Kidney (tissue), 14 donors: ENCODE results near the gene ANTXRL. TPM values are rescaled to one million over a fixed set of nuclear protein-coding genes. Genes with fewer than 3 reads are reported as not detected.
"Not testable (repeated sequence)": the region's sequence is repeated elsewhere in the genome, so short reads cannot be mapped to it uniquely, and the experiment has no call there.

Source experiments
- DNase-seq, 5 donors: peaks; one replicate each; pipeline ENCODE4 v3.0.0-alpha.2; 2013 to 2020
- FAIRE-seq: peaks from 2 replicates; lab custom pipeline; 2012; peaks lifted over from hg19 to GRCh38; lab: Jason Lieb, UNC
- H3K27ac ChIP-seq, 2 donors: one replicate each; pipeline ENCODE4 v1.7.0; 2013; ENCODE audit warnings: low read depth in 2 of 2, low read length in 2 of 2, inconsistent platforms in 1 of 2
- H3K27me3 ChIP-seq: one replicate; pipeline ENCODE4 v1.7.1; 2013; ENCODE audit warnings: low read length, inconsistent platforms; ENCODE audit not compliant: control insufficient read depth, insufficient read depth
- H3K36me3 ChIP-seq, 3 donors: one replicate each; pipeline versions ENCODE4 v1.7.0 to v1.7.1; 2013; ENCODE audit warnings: low read length in 3 of 3, control low read depth in 1 of 3, inconsistent platforms in 1 of 3; ENCODE audit not compliant: insufficient read depth in 3 of 3, control insufficient read depth in 2 of 3
- H3K4me1 ChIP-seq, 3 donors: one replicate each; pipeline versions ENCODE4 v1.7.0 to v1.7.1; 2013; ENCODE audit warnings: low read length in 3 of 3, inconsistent platforms in 1 of 3, low read depth in 1 of 3; ENCODE audit not compliant: control insufficient read depth in 2 of 3, insufficient read depth in 2 of 3
- H3K4me3 ChIP-seq, 3 donors: one replicate each; pipeline versions ENCODE4 v1.7.0 to v1.8.1; 2013; ENCODE audit warnings: low read length in 3 of 3, control low read depth in 1 of 3, inconsistent platforms in 1 of 3
- H3K9ac ChIP-seq, 3 donors: one replicate each; pipeline versions ENCODE4 v1.7.0 to v1.7.1; 2013; ENCODE audit warnings: low read length in 3 of 3, control low read depth in 1 of 3, inconsistent platforms in 1 of 3
- H3K9me3 ChIP-seq, 3 donors: one replicate each; pipeline versions ENCODE4 v1.7.0 to v1.7.1; 2013; ENCODE audit warnings: low read length in 3 of 3, control low read depth in 1 of 3, inconsistent platforms in 1 of 3; ENCODE audit not compliant: control insufficient read depth in 2 of 3, insufficient read depth in 1 of 3
- intact Hi-C: fragments of 100-400 bp; cut with DNase I; formaldehyde crosslinking; loops from one replicate; pipeline ENCODE4 v1.11.1; 2022
- polyA plus RNA-seq: library from polyadenylated mRNA; stranded (reverse); fragments of 350-450 nt; fragmentation: Illumina TruSeq; extraction: RNeasy Lipid Tissue Mini Kit (QIAGEN cat#74804); gene quantifications from one replicate; pipeline ENCODE4 v1.2.3, GENCODE V29; 2014; ENCODE audit warnings: low read depth, low replicate concordance; ENCODE audit not compliant: insufficient read depth
- total RNA-seq: library from RNA; stranded (reverse); fragmentation: NEBNext Ultra II Directional; extraction: Animal tissue kit (Norgen Biotek cat#: 25700); gene quantifications from one replicate; pipeline ENCODE4 v1.2.1, GENCODE V29; 2021
- TF ChIP-seq, protein P1 (sequence below): IDR thresholded peaks from 3 replicates; pipeline ENCODE4 v1.5.1; 2012; ENCODE audit warnings: mild to moderate bottlenecking, moderate library complexity, borderline replicate concordance; ENCODE audit not compliant: insufficient read depth; ENCODE audit errors: extremely low read depth
- donor health status: control.
- donor health status: control.
- donor health status: control.
- donor health status: control.
- donor health status: control.
- donor health status: DM: yes; HTN: yes; CAD: no.
- donor health status: Normal renal cell carcinoma (clear cell type).

ANTXRL gene
- total and polyA plus RNA-seq, 2 donors from 2014 or later, result 0.16 TPM; not detected in 1

- no peak for FAIRE-seq
- DNase-seq, result peak in 2 of 5 donors; percentile 26 to 54
Measured at GRCh38 chr10:46329690-46330016, 42.9 kb downstream of the ANTXRL start.

DNA sequence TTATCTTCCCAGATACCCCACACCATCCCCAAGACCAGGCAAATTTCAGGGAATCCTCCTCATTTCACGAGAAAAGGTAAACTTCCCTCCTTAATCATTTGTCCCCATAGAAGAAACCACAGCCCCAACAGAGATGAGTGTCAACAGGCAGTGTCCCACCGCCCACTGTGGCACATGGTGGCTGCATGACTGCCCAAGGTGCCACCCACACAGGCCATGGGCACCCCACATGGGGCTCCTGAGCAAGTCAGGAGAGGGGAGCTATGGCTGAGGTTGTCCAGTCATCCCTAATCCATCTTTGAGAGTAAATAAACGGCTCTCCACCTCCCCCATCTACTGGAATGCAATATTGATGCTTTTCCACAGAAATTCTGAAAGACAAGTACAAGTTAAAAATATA, 44.1 kb downstream of the ANTXRL start:
- no peaks in the 10 kb centered on the region for H3K4me1 ChIP-seq
- intact Hi-C loops, result no loop called here
- DNase-seq, result no peak
- no peaks in the 10 kb centered on the region for H3K36me3 ChIP-seq
- TF ChIP-seq, protein P1, sequence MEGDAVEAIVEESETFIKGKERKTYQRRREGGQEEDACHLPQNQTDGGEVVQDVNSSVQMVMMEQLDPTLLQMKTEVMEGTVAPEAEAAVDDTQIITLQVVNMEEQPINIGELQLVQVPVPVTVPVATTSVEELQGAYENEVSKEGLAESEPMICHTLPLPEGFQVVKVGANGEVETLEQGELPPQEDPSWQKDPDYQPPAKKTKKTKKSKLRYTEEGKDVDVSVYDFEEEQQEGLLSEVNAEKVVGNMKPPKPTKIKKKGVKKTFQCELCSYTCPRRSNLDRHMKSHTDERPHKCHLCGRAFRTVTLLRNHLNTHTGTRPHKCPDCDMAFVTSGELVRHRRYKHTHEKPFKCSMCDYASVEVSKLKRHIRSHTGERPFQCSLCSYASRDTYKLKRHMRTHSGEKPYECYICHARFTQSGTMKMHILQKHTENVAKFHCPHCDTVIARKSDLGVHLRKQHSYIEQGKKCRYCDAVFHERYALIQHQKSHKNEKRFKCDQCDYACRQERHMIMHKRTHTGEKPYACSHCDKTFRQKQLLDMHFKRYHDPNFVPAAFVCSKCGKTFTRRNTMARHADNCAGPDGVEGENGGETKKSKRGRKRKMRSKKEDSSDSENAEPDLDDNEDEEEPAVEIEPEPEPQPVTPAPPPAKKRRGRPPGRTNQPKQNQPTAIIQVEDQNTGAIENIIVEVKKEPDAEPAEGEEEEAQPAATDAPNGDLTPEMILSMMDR, result no peak
- no peak overlapping the region for H3K9ac ChIP-seq
- H3K27ac ChIP-seq, result no peak overlapping the region
- H3K9me3 ChIP-seq, result no peaks in the 10 kb centered on the region
- H3K4me3 ChIP-seq, result no peak overlapping the region
- no peaks in the 10 kb centered on the region for H3K27me3 ChIP-seq
- FAIRE-seq, result no peak

More at GRCh38 chr10:46329690-46330016, 42.9 kb downstream of the ANTXRL start:
- Histone ChIP-seq H3K36me3 (no peaks in the 10 kb centered on the region), H3K27me3 (no peaks in the 10 kb centered on the region), H3K4me1 (no peaks in the 10 kb centered on the region), H3K9ac (no peak overlapping the region), H3K27ac (no peak overlapping the region), H3K4me3 (no peak overlapping the region), H3K9me3 (no peaks in the 10 kb centered on the region)
- TF ChIP-seq, protein P1, result no peak
- intact Hi-C loops, result no loop called here

- H3K27ac ChIP-seq, H3K27me3 ChIP-seq, FAIRE-seq, H3K36me3 ChIP-seq, H3K9me3 ChIP-seq, H3K9ac ChIP-seq, H3K4me3 ChIP-seq, H3K4me1 ChIP-seq, intact Hi-C loops: not testable (repeated sequence)
- DNase-seq, result peak in 1 of 5 donors; percentile 3
Measured at GRCh38 chr10:46365484-46365883, 78.7 kb downstream of the ANTXRL start.

- intact Hi-C loops, H3K27me3 ChIP-seq, H3K9me3 ChIP-seq, H3K27ac ChIP-seq, H3K36me3 ChIP-seq, H3K9ac ChIP-seq, H3K4me1 ChIP-seq, H3K4me3 ChIP-seq, FAIRE-seq: not testable (repeated sequence)
- peak in 1 of 5 donors; percentile 8 for DNase-seq
Measured at GRCh38 chr10:46367209-46367608, 80.4 kb downstream of the ANTXRL start.

GRCh38 chr10:46367666-46368240, 81.0 kb downstream of the ANTXRL start:
- H3K4me3 ChIP-seq, intact Hi-C loops, H3K4me1 ChIP-seq, H3K27ac ChIP-seq, H3K36me3 ChIP-seq, H3K9ac ChIP-seq, H3K9me3 ChIP-seq, H3K27me3 ChIP-seq, FAIRE-seq: not testable (repeated sequence)
- DNase-seq, result peak in 1 of 5 donors; percentile 19

- H3K4me1 ChIP-seq, H3K4me3 ChIP-seq, H3K9ac ChIP-seq, intact Hi-C loops, H3K27me3 ChIP-seq, FAIRE-seq, H3K27ac ChIP-seq, H3K36me3 ChIP-seq, H3K9me3 ChIP-seq: not testable (repeated sequence)
- peak in 1 of 5 donors; percentile 9 for DNase-seq
Measured at GRCh38 chr10:46368956-46369355, 82.2 kb downstream of the ANTXRL start.

DNA sequence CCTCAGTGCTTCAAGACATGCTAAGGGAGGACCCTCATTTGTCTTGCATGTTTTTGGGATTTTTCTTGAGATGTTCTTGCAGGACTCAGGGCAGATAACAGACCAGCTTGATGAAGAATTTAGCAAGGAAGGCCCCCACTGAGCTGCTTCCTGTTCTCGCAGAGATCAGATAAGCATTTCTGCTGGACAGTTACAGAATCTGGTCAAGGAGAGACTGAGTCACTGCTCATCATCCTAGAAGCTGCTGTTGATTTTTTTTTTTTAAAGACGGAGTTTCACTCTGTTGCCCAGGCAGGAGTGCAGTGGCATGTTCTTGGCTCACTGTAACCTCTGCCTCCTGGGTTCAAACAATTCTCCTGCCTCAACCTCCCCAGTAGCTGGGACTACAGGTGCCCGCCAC, 87.6 kb downstream of the ANTXRL start:
- intact Hi-C loops, H3K9ac ChIP-seq, FAIRE-seq, H3K36me3 ChIP-seq, H3K27ac ChIP-seq, DNase-seq, H3K4me1 ChIP-seq, H3K4me3 ChIP-seq, H3K9me3 ChIP-seq, H3K27me3 ChIP-seq: not testable (repeated sequence)
